ENCODE data around the gene FAM89A. TPM values are rescaled to one million over a fixed set of nuclear protein-coding genes. Genes with fewer than 3 reads are reported as not detected.

FAM89A gene
- total and polyA plus RNA-seq, 9 of the 15 experiments (the other 6 are each of a cell fraction or from before 2014, with no cell fraction given) = 8.7 to 66.2 (median 43.3) TPM

GRCh38 chr1:231053493-231054162 lies 13.6 kb upstream of the FAM89A start (continued):
- TF ChIP-seq CLOCK (CRISPR knock-in tag; IDR thresholded peaks at IDR 0.05; ENCODE audit: borderline replicate concordance) = no peak
- TF ChIP-seq HDAC2 (IDR thresholded peaks at IDR 0.05) = peak; percentile 82
- no peak for TF ChIP-seq ZBTB11 (CRISPR knock-in tag; IDR thresholded peaks at IDR 0.05)
- TF ChIP-seq EP400 (IDR thresholded peaks at IDR 0.05) = peak; percentile 61
- peak; percentile 88 for TF ChIP-seq NFIC (IDR thresholded peaks at IDR 0.05)
- TF ChIP-seq MNT (conservative IDR thresholded peaks at IDR 0.05) = peak in 1 of 2 experiments; percentile 36; a peak in 1 of 4 replicates
- peak; percentile 44; the same call in 1 of the 2 replicates for TF ChIP-seq CTBP1 (IDR thresholded peaks at IDR 0.05; ENCODE audit: borderline replicate concordance)
- TF ChIP-seq ID3 (CRISPR knock-in tag; IDR thresholded peaks at IDR 0.05) = no peak
- 0 out of 2 replicates have a peak, but pooled peaks have one; percentile 38 for TF ChIP-seq ID3 (tag; IDR thresholded peaks at IDR 0.05)
- no peak for TF ChIP-seq ETV1 (tag; conservative IDR thresholded peaks at IDR 0.05; ENCODE audit: low read depth)
- TF ChIP-seq XRCC4 (IDR thresholded peaks at IDR 0.05; ENCODE audit: extremely low read depth, insufficient read depth, insufficient read length) = no peak
- peak; percentile 83 for TF ChIP-seq ARID1B (IDR thresholded peaks at IDR 0.05)
- peak; percentile 54; the same call in 1 of the 2 replicates for TF ChIP-seq ZNF316 (IDR thresholded peaks at IDR 0.05)
- no peak for TF ChIP-seq HDGF (IDR thresholded peaks at IDR 0.05)
- peak; percentile 30; the same call in 1 of the 2 replicates for TF ChIP-seq NFATC3 (IDR thresholded peaks at IDR 0.05)

All from K562 (cell line).